Measurements from ENCODE around the gene YY2. TPM values are rescaled to one million over a fixed set of nuclear protein-coding genes. Genes with fewer than 3 reads are reported as not detected.
"Not testable (repeated sequence)": the region's sequence is repeated elsewhere in the genome, so short reads cannot be mapped to it uniquely, and the experiment has no call there.

Gene YY2
- total RNA-seq, 2 experiments from 2014 or later, result 1.3 TPM

DNA sequence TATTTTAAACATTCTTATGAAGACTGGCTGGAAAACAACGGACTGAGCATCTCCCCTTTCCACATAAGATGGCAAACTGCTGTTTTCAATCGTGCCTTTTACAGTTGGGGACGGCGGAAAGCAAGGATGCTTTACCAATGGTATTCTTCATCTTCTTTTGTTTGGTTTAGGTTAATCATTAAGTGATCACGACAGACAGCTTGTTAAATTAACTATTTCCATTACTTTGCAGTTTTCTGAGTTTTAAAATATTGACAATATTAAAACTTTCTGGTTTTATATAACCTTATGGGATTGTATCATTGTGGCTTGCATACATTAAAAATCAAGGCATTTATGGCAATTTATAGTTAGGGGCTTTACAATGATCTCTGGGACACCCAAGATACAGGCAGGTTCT is 12.6 kb upstream of the YY2 start:
- H3K27ac Mint-ChIP-seq, result no peak overlapping the region
- ChIA-PET CTCF (no interaction called here), POLR2A (no interaction called here)
- H3K27me3 Mint-ChIP-seq, result no peaks in the 10 kb centered on the region
- no peak overlapping the region for H3K4me3 Mint-ChIP-seq
- H3K4me1 Mint-ChIP-seq, result peaks cover 11% of the 10 kb centered on the region
- no peak for DNase-seq
- no peaks in the 10 kb centered on the region for H3K9me3 Mint-ChIP-seq
- peaks cover 16% of the 10 kb centered on the region for H3K36me3 Mint-ChIP-seq (ENCODE audit: low read depth)

DNA sequence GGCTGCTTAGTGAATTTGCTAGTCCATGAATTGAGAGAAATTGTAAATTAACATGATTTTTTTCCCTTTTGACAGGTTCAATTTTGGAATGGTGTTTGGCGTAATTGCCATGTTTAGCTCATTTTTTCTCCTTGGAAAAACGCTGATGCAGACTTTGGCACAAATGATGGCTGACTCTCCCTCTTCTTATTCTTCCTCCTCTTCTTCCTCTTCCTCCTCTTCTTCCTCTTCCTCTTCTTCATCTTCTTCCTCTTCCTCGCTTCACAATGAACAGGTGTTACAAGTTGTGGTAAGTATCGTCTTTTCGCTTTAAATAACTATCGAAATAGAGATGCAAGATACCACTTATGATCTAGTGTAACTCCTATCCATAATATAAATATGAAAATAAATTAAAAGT is 10.7 kb upstream of the YY2 start:
- DNase-seq, result no peak
- POLR2A ChIA-PET, result no interaction called here
- H3K27ac Mint-ChIP-seq, result no peak overlapping the region
- no peaks in the 10 kb centered on the region for H3K27me3 Mint-ChIP-seq
- peaks cover 16% of the 10 kb centered on the region for H3K36me3 Mint-ChIP-seq (ENCODE audit: low read depth)
- CTCF ChIA-PET, result no interaction called here
- no peak overlapping the region for H3K4me3 Mint-ChIP-seq
- H3K9me3 Mint-ChIP-seq, result no peaks in the 10 kb centered on the region
- peaks cover 8% of the 10 kb centered on the region for H3K4me1 Mint-ChIP-seq

DNA sequence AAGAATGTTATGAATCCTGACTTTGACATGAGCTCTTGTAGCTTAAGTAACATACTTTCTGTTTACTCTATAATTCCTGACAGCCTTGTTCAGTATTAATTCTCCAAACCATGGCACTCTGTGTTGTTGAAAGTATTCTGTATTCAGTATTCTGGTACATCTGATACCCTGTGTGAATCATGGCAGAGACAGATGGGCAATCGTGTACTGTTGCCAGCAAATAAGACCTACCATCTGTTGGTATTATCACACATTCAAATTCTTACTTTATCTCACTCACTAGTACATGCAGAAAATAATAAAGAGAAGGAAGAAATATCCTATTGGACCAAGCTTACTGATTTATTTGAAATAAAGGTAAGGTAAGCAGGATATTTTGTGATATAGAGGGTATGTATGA is 8.4 kb upstream of the YY2 start:
- Mint-ChIP-seq H3K4me1 (no peaks in the 10 kb centered on the region), H3K27me3 (no peaks in the 10 kb centered on the region), H3K4me3 (no peak overlapping the region), H3K27ac (no peak overlapping the region), H3K36me3 (ENCODE audit: low read depth) (peaks cover 16% of the 10 kb centered on the region), H3K9me3 (no peaks in the 10 kb centered on the region)
- POLR2A ChIA-PET, result no interaction called here
- no peak for DNase-seq
- CTCF ChIA-PET, result no interaction called here

DNA sequence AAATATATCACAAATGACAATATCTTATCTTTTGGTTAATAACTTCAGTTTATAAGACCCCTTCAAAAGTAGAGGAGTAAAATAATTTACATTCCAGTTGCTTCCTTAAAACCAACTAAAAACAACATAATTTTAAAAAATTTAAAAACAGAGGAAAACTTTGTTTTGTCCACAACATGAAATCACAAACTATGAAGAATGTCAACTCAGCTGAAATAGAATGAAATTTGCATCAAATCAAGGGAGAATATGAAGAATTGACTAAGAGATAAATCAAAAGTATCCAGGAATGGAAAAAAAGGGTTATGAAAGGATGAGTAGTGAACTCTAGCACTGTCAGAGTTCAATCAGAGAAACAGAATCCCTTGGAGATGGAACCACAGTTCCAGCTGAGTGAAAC is 2.2 kb upstream of the YY2 start:
- ChIA-PET CTCF (no interaction called here), POLR2A (no interaction called here)
- no peaks in the 10 kb centered on the region for H3K9me3 Mint-ChIP-seq
- H3K27ac Mint-ChIP-seq, result no peak overlapping the region
- no peak overlapping the region for H3K4me3 Mint-ChIP-seq
- DNase-seq, result no peak
- no peaks in the 10 kb centered on the region for H3K4me1 Mint-ChIP-seq
- H3K27me3 Mint-ChIP-seq, result no peaks in the 10 kb centered on the region
- peaks cover 15% of the 10 kb centered on the region for H3K36me3 Mint-ChIP-seq (ENCODE audit: low read depth)

DNA sequence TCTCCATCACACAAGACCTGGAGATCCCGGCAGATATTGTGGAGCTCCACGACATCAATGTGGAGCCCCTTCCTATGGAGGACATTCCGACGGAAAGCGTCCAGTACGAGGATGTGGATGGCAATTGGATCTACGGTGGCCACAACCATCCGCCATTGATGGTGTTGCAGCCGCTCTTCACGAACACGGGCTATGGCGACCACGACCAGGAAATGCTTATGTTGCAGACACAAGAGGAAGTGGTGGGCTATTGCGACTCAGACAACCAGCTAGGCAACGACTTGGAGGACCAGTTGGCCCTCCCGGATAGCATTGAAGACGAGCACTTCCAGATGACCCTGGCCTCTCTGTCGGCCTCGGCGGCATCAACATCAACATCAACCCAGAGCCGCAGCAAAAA is 717 bp downstream of the YY2 start:
- H3K27me3 Mint-ChIP-seq, result no peaks in the 10 kb centered on the region
- H3K4me1 Mint-ChIP-seq, result no peaks in the 10 kb centered on the region
- no peak overlapping the region for H3K4me3 Mint-ChIP-seq
- no peak overlapping the region for H3K27ac Mint-ChIP-seq
- ChIA-PET POLR2A (interaction anchor here (1.1 kb wide), 1 partner anchor 16 kb away, joined by 3 read pairs; no protein-coding TSS in a partner anchor), CTCF (no interaction called here)
- DNase-seq, result no peak
- no peaks in the 10 kb centered on the region for H3K9me3 Mint-ChIP-seq
- peaks cover 15% of the 10 kb centered on the region for H3K36me3 Mint-ChIP-seq (ENCODE audit: low read depth)

DNA sequence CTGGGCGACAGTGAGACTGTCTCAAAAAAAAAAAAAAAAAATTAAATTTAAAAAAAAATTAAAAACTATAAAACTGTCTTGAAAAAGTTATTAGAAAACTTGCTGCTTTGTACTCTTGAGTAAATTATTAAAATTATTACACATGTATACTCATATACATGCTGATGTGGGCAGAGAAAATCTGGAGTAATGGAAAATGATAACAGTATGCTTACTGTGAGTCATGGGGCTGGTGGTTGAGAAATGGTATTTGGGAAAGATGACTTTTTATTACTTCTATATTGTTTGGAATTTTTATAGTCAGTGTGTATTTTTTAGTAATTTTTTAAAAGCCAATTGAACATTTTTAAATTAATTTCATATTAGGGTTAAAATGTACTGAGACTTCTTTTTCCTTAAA is 7.5 kb downstream of the YY2 start:
- ChIA-PET POLR2A (no interaction called here), CTCF (no interaction called here)
- no peak overlapping the region for H3K4me3 Mint-ChIP-seq
- no peaks in the 10 kb centered on the region for H3K27me3 Mint-ChIP-seq
- no peak overlapping the region for H3K27ac Mint-ChIP-seq
- H3K9me3 Mint-ChIP-seq, result no peaks in the 10 kb centered on the region
- peaks cover 2% of the 10 kb centered on the region for H3K36me3 Mint-ChIP-seq (ENCODE audit: low read depth)
- no peaks in the 10 kb centered on the region for H3K4me1 Mint-ChIP-seq
- no peak for DNase-seq

DNA sequence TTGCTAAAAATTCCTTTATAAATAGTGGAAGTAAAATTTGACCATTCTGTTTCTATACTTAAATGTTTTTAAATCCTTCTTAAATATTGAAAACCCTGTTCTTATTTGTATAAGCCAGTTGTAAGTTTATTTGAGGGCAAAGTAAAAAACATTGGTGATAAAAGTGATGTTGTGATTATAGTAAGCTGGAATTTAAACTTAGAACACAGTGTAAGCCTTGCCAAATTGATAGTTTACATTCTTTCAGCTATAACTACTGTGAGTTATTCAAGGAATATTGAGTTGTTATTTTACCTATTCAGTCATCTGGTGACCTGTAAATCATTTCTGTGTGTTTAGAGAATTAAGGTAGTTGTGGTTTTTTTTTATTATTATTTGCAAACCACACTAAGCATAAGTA is 9.6 kb downstream of the YY2 start:
- H3K9me3 Mint-ChIP-seq, result no peaks in the 10 kb centered on the region
- POLR2A ChIA-PET, result no interaction called here
- H3K4me1 Mint-ChIP-seq, result no peaks in the 10 kb centered on the region
- H3K27ac Mint-ChIP-seq, result no peak overlapping the region
- no peak overlapping the region for H3K4me3 Mint-ChIP-seq
- no peak for DNase-seq
- no peaks in the 10 kb centered on the region for H3K27me3 Mint-ChIP-seq
- CTCF ChIA-PET, result no interaction called here
- H3K36me3 Mint-ChIP-seq (ENCODE audit: low read depth), result no peaks in the 10 kb centered on the region

DNA sequence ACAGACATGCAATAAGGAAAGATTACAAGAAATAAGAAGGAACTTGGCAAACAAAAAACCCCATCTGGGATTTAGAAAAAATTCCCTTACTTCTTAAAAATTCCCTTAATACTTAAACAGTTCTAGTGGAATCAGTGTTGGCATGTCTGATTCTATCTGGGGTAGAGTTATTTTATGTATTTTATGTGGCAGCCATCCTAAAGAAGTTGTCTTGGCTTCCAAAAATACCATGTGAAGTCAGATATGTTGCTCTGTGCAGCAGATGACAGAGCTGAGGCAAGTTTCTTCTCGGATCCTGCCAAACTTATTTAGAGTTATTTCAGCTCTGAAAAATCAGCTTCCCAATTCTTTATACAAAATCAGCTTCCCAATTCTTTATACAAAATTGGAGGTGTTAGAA is 14.7 kb downstream of the YY2 start:
- no peaks in the 10 kb centered on the region for H3K27me3 Mint-ChIP-seq
- no peak for DNase-seq
- POLR2A ChIA-PET, result no interaction called here
- no peaks in the 10 kb centered on the region for H3K36me3 Mint-ChIP-seq (ENCODE audit: low read depth)
- no peak overlapping the region for H3K27ac Mint-ChIP-seq
- no peaks in the 10 kb centered on the region for H3K4me1 Mint-ChIP-seq
- H3K4me3 Mint-ChIP-seq, result no peak overlapping the region
- CTCF ChIA-PET, result no interaction called here
- no peaks in the 10 kb centered on the region for H3K9me3 Mint-ChIP-seq

DNA sequence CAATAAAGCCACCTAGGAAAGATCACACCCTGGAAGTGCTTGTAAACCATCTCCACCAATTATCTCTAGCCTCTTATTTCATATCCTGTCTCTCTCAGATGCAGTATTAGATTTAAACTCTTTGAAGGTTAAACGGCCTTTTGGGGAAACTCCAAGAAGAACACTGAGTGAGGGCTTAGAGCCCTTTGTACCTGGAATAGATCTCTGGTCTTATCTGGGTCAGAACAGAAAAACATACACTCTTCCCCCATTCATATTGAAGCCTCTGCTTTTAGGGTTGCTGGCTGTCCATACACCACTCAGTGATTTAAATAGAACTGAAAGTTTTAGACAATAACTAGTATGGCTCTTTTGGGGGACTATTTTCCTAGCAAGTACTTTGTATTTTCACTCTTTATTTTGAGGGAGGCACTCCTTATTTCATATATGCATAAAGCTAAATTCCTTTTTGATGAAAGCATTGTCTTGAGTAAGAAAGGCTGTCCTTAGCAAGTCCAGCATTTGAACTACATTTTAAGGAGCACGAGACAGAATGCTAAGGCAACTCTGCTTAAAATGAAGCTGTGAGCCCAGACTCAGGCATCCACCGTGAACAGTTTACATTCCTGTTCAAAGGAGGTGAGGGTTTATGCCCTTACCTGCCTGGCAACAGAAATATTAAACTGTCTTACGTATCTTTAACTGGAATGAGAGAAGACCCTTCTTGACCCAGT is 17.4 kb downstream of the YY2 start:
- no peak overlapping the region for H3K4me3 Mint-ChIP-seq
- ChIA-PET POLR2A (no interaction called here), CTCF (no interaction called here)
- H3K4me1 Mint-ChIP-seq, result no peaks in the 10 kb centered on the region
- no peak for DNase-seq
- no peak overlapping the region for H3K27ac Mint-ChIP-seq
- no peaks in the 10 kb centered on the region for H3K27me3 Mint-ChIP-seq
- peaks cover 3% of the 10 kb centered on the region for H3K36me3 Mint-ChIP-seq (ENCODE audit: low read depth)
- no peaks in the 10 kb centered on the region for H3K9me3 Mint-ChIP-seq

DNA sequence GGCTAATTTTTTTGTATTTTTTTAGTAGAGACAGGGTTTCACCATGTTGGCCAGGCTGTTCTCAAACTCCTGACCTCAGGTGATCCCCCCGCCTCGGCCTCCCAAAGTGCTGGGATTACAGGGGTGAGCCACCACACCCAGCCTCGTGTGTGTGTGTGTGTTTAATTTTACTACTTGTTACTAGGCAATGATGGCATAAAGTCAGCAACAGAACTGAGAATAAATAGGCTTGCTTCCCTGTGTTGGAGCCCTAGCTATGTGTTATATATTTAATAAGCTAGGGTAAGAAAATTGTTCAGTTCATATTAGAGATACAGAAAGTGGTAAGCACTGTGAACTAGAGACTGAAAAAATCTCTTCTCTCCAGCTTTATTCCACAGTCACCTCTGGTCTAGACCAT is 18.4 kb downstream of the YY2 start:
- DNase-seq; H3K36me3 Mint-ChIP-seq (ENCODE audit: low read depth); H3K9me3 Mint-ChIP-seq; H3K4me1 Mint-ChIP-seq; H3K27me3 Mint-ChIP-seq; H3K4me3 Mint-ChIP-seq; POLR2A ChIA-PET; CTCF ChIA-PET; H3K27ac Mint-ChIP-seq: not testable (repeated sequence)

DNA sequence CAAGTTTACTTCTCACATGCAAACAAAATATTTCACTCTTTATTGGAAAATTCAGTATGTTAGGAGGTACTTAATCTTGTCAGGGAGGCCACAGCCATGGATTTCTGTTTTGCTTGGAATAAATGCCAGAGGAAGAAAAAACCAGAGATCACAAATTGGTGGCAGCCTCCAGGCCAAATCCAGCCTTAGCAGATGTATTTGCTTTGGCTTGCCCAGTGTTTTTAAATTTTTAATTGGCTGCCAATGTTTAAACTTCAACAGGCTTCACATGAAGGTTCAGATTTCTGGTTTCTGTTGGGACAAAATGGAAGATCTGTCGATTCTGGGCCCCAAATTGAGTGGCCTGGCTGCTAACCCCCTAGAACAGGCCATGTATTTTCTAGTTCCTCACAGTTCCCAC is 19.2 kb downstream of the YY2 start:
- peaks cover 3% of the 10 kb centered on the region for H3K36me3 Mint-ChIP-seq (ENCODE audit: low read depth)
- no peak for DNase-seq
- H3K9me3 Mint-ChIP-seq, result no peaks in the 10 kb centered on the region
- H3K4me1 Mint-ChIP-seq, result no peaks in the 10 kb centered on the region
- no peak overlapping the region for H3K27ac Mint-ChIP-seq
- ChIA-PET CTCF (no interaction called here), POLR2A (no interaction called here)
- no peak overlapping the region for H3K4me3 Mint-ChIP-seq
- no peaks in the 10 kb centered on the region for H3K27me3 Mint-ChIP-seq

DNA sequence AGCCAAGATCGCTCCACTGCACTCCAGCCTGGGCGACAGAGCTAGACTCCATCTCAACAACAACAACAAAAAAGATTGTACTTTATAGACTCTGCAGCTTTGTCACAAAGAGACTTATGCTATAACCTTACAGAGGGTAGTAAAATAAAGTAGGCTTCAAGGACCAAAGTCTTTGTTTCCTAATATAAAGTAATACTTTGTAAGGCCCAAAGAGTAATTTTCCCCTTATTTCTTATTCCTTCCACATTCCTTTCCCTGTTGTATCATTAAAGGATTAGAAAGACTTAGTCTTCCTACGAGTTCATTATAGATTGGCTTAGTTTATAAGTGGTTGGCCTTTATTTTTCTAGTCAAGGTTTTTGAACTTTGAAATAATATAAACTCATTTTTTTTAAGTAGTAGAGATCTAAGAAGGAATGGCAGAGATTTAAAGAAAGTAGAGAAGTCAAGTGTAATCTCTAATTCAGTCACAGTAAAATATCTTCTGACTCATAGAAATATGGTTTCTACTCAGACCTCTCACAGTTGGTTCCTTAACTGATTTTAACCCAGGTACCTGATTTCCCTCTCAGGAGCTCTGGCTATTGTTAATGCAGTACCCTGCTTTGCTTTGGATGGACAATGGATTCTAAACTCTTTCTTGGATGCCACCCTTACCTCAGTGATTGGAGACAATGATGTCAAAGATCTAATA is 26.2 kb downstream of the YY2 start:
- Mint-ChIP-seq H3K9me3 (no peaks in the 10 kb centered on the region), H3K4me1 (no peaks in the 10 kb centered on the region), H3K27me3 (no peaks in the 10 kb centered on the region), H3K36me3 (ENCODE audit: low read depth) (peaks cover 2% of the 10 kb centered on the region), H3K4me3 (no peak overlapping the region), H3K27ac (no peak overlapping the region)
- ChIA-PET POLR2A (no interaction called here), CTCF (no interaction called here)
- DNase-seq, result no peak

DNA sequence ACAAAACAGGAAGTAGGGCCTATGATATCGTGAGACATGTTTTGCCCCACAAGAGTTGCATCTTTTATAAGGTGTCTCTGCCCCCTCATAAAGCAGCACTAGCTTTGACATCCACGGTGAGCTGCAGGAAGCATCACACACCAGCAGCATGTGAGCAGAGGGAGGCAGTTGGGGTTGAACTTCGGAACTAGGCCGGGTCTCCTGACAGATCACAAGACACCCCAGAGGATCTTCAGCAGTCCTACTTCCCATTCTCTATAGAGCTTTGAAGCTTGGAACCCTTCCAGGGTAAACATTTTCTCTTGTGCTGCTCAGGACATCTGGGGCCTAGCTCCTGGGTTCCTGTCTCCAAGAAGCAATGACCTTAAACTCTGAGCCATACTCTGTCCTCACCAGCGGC is 27.5 kb downstream of the YY2 start:
- Mint-ChIP-seq H3K27me3 (no peaks in the 10 kb centered on the region), H3K27ac (no peak overlapping the region), H3K4me1 (no peaks in the 10 kb centered on the region), H3K9me3 (no peaks in the 10 kb centered on the region), H3K4me3 (no peak overlapping the region), H3K36me3 (ENCODE audit: low read depth) (peaks cover 2% of the 10 kb centered on the region)
- ChIA-PET CTCF (no interaction called here), POLR2A (no interaction called here)
- no peak for DNase-seq

DNA sequence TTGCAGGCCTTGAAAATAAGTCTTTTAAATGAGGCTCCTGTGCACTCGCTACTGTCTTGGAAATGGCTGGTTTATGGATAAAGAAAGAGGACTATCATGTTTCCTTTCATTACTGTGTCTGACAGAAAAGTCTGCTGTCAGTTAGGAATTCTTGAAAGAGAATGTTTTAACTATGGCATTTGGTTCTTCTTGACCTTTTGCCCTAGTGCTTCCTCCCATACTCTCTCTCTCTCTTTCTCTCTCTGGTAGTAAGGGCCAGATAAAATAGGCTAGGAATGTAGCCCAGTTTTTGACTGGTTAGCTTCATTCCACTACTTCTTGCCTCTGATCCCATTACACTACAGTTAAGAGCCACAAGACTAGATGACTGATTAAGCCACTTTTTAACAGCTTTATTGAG is 29.8 kb downstream of the YY2 start:
- H3K4me1 Mint-ChIP-seq, result no peaks in the 10 kb centered on the region
- no peak for DNase-seq
- POLR2A ChIA-PET, result no interaction called here
- H3K36me3 Mint-ChIP-seq (ENCODE audit: low read depth), result peaks cover 2% of the 10 kb centered on the region
- no peak overlapping the region for H3K4me3 Mint-ChIP-seq
- H3K9me3 Mint-ChIP-seq, result no peaks in the 10 kb centered on the region
- H3K27ac Mint-ChIP-seq, result no peak overlapping the region
- H3K27me3 Mint-ChIP-seq, result no peaks in the 10 kb centered on the region
- CTCF ChIA-PET, result no interaction called here
